ENCODE measurements around the gene PMM2. TPM values are rescaled to one million over a fixed set of nuclear protein-coding genes. Genes with fewer than 3 reads are reported as not detected.
"Not testable (repeated sequence)": the region's sequence is repeated elsewhere in the genome, so short reads cannot be mapped to it uniquely, and the experiment has no call there.

Gene PMM2
- total RNA-seq, 4 donors from 2014 or later = 20.0 to 33.0 (median 25.7) TPM

DNA sequence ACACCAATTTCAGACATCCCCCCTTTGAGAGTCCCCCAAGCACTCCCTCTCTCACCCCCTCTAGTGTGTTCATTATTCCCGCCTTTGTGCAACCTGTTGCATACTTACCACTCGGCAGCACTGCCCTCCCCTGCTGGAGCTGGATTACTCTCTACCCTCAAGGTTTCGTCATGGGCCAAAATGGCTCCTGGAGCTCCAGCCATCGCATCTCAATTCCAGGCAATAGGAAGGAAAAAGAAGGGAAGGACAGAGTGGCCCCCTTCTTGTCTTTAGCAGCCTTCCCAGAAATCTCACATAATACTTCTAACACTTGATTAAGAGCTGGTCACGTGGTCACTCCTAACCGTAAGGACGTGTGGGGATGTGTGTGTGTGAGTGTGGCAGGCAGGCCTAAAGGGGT is 20.4 kb upstream of the PMM2 start:
- H3K4me3 ChIP-seq = no peak overlapping the region
- peaks cover 35% of the 10 kb centered on the region for H3K36me3 ChIP-seq
- H3K27me3 ChIP-seq = no peaks in the 10 kb centered on the region
- WGBS = 92% methylated on average over 7 of the region's 7 CpGs
- TF ChIP-seq POLR2A (IDR thresholded peaks at IDR 0.05) (no peak), EP300 (IDR thresholded peaks at IDR 0.05) (no peak), POLR2AphosphoS5 (IDR thresholded peaks at IDR 0.05) (no peak), CTCF (IDR thresholded peaks at IDR 0.05) (no peak)
- no peak for DNase-seq (ENCODE audit: low spot score in 2 of 2)
- H3K4me1 ChIP-seq = peaks cover 4% of the 10 kb centered on the region
- no peak overlapping the region for H3K27ac ChIP-seq
- no peaks in the 10 kb centered on the region for H3K9me3 ChIP-seq

GRCh38 chr16:8781797-8782196 is 15.8 kb upstream of the PMM2 start:
- no peak overlapping the region for H3K4me3 ChIP-seq
- no peaks in the 10 kb centered on the region for H3K4me1 ChIP-seq
- no peak for DNase-seq (ENCODE audit: low spot score in 2 of 2)
- TF ChIP-seq CTCF (IDR thresholded peaks at IDR 0.05) = no peak
- TF ChIP-seq POLR2A (IDR thresholded peaks at IDR 0.05) = no peak
- TF ChIP-seq POLR2AphosphoS5 (IDR thresholded peaks at IDR 0.05) = no peak
- no peak for TF ChIP-seq EP300 (IDR thresholded peaks at IDR 0.05)
- WGBS = 84% methylated on average over 8 of the region's 8 CpGs
- H3K36me3 ChIP-seq = peaks cover 19% of the 10 kb centered on the region
- H3K27ac ChIP-seq = no peak overlapping the region
- no peaks in the 10 kb centered on the region for H3K27me3 ChIP-seq
- H3K9me3 ChIP-seq = no peaks in the 10 kb centered on the region

DNA sequence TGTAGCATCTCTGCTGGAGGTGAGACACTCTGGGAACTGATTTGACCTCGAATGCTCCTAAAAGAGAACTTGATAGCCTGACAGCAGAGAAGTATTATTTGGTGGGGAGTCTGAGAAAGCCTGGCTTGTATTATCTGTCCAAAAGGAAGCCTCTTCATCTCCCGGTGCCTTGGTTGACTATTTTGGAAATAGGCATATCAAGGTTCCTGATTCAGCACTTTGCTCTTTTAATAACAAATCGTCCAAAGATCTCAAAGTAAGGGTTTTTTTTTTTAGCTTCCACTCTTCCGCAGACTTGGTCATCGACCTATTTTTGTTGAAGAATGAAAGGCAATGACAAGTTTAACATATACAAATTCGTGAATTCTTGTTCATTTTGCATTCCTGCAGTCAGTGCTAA is 15.0 kb upstream of the PMM2 start:
- no peak overlapping the region for H3K27ac ChIP-seq
- DNase-seq (ENCODE audit: low spot score in 2 of 2) = no peak
- H3K4me3 ChIP-seq = no peak overlapping the region
- peaks cover 12% of the 10 kb centered on the region for H3K36me3 ChIP-seq
- no peaks in the 10 kb centered on the region for H3K27me3 ChIP-seq
- H3K9me3 ChIP-seq = no peaks in the 10 kb centered on the region
- TF ChIP-seq POLR2A (IDR thresholded peaks at IDR 0.05) = no peak
- TF ChIP-seq CTCF (IDR thresholded peaks at IDR 0.05) = no peak
- TF ChIP-seq EP300 (IDR thresholded peaks at IDR 0.05) = no peak
- no peak for TF ChIP-seq POLR2AphosphoS5 (IDR thresholded peaks at IDR 0.05)
- no peaks in the 10 kb centered on the region for H3K4me1 ChIP-seq
- WGBS = 71% methylated on average over 6 of the region's 6 CpGs

DNA sequence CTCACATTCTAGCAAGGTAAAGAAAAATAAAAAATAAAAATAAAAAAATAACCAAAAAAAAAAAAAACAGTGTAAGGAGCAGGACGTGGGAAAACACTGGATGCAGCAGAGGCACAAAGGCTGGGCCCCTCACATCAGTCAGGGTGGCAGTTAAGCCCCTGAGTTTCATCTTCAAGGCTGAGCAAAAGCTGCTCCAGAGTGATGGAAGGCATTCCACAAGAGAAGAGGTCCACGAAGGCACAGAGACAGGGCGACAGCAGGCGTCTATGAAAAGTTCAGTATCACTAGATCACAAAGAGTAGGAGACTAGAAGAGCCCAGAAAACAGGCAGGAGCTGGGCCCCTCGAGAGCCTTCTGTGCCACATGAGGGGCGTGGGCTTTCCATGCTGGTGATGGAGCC is 12.2 kb upstream of the PMM2 start:
- Histone ChIP-seq H3K4me1 (no peaks in the 10 kb centered on the region), H3K9me3 (no peaks in the 10 kb centered on the region), H3K36me3 (no peaks in the 10 kb centered on the region), H3K27me3 (no peaks in the 10 kb centered on the region), H3K27ac (no peak overlapping the region), H3K4me3 (no peak overlapping the region)
- WGBS = 91% methylated on average over 6 of the region's 6 CpGs
- TF ChIP-seq EP300 (IDR thresholded peaks at IDR 0.05) = no peak
- TF ChIP-seq POLR2AphosphoS5 (IDR thresholded peaks at IDR 0.05) = no peak
- TF ChIP-seq CTCF (IDR thresholded peaks at IDR 0.05) = no peak
- no peak for TF ChIP-seq POLR2A (IDR thresholded peaks at IDR 0.05)
- no peak for DNase-seq (ENCODE audit: low spot score in 2 of 2)

DNA sequence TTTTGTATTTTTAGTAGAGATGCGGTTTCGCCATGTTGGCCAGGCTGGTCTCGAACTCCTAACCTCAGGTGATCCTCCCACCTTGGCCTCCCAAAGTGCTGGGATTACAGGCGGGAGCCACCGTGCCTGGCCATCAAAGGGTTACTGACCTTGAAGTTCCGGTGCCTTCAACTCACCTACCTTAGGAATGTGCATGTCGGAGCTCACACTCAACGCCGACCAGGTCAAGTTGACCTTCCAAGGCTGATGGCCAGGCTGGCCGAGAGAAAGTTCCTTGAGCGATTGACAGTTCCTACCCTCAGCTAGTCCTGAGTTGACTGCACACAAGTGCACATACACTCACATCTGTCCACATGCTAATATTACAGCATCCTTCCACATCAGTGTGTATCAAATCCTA is 11.3 kb upstream of the PMM2 start:
- not testable (repeated sequence) for H3K27ac ChIP-seq; H3K27me3 ChIP-seq; H3K36me3 ChIP-seq; H3K4me3 ChIP-seq; H3K9me3 ChIP-seq; H3K4me1 ChIP-seq; DNase-seq (ENCODE audit: low spot score in 2 of 2)
- WGBS = 90% methylated on average over 11 of the region's 11 CpGs

DNA sequence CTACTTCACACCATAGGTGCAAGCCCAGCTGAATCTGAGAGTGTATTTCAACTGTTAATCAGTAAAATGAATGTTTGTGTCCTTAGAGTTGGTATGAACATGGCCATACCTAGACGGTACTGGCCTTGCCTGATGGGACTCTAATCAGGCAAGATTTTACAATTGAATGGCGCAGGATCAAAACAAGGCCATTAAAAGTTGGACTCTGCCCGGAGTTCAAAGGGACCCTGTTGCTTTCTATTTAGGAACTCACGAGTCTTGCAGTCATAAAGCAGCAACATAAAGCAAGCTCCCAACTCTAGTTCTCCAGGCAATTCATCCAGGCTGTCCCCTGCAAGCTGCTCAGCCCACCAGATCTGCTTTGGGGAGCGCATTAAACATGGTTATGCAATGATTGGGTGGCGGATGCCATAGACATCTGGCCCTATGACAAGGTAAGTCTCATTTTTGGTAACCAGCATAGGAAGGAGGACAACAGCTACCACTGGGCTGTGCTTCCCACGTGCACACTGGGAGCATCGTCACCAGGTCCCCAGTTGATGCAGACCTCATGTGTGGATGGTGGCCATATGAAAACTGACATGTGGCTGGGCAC is 9.0 kb upstream of the PMM2 start:
- no peaks in the 10 kb centered on the region for H3K36me3 ChIP-seq
- no peaks in the 10 kb centered on the region for H3K27me3 ChIP-seq
- no peak overlapping the region for H3K27ac ChIP-seq
- 80% methylated on average over 7 of the region's 8 CpGs for WGBS
- no peaks in the 10 kb centered on the region for H3K4me1 ChIP-seq
- DNase-seq (ENCODE audit: low spot score in 2 of 2) = no peak
- no peak for TF ChIP-seq POLR2AphosphoS5 (IDR thresholded peaks at IDR 0.05)
- no peak for TF ChIP-seq EP300 (IDR thresholded peaks at IDR 0.05)
- TF ChIP-seq CTCF (IDR thresholded peaks at IDR 0.05) = no peak
- TF ChIP-seq POLR2A (IDR thresholded peaks at IDR 0.05) = no peak
- no peaks in the 10 kb centered on the region for H3K9me3 ChIP-seq
- H3K4me3 ChIP-seq = no peak overlapping the region
